Measurements from ENCODE around the gene DDB1. TPM values are rescaled to one million over a fixed set of nuclear protein-coding genes. Genes with fewer than 3 reads are reported as not detected.

DDB1 gene
- total RNA-seq, 8 experiments from 2014 or later: 144 to 240 (median 190) TPM

GRCh38 chr11:61279934-61280659 is 52.8 kb downstream of the DDB1 start:
- no peak overlapping the region for H3K4me3 ChIP-seq
- H3K27ac ChIP-seq: no peak overlapping the region
- peak in 1 of 8 experiments; percentile 52 for ATAC-seq (replicated peaks in 6 of 8)
- WGBS, 10 experiments: 60 to 94% (median 77%) methylated on average over 2 to 10 of the region's 12 CpGs; no CpG with 5 or more reads in 1 of the 10 experiments
- in situ Hi-C loops (cut with MboI; ENCODE audit: low pct_unique_long_range_greater_than_20kb in 2 of 9, low sequenced_read_pairs in 9 of 9, unreplicated experiment in 9 of 9): no loop called here
- peaks cover 0 to 9% of the 10 kb centered on the region in 2 donors for H3K4me1 ChIP-seq (replicated peaks in 1 of 2)

GRCh38 chr11:61278001-61278470 is 54.9 kb downstream of the DDB1 start:
- WGBS, 10 experiments: 36 to 73% (median 62%) methylated on average over 2 to 9 of the region's 10 CpGs
- peaks cover 0 to 9% of the 10 kb centered on the region in 2 donors for H3K4me1 ChIP-seq (replicated peaks in 1 of 2)
- H3K27ac ChIP-seq: no peak overlapping the region
- in situ Hi-C loops (cut with MboI; ENCODE audit: low pct_unique_long_range_greater_than_20kb in 2 of 9, low sequenced_read_pairs in 9 of 9, unreplicated experiment in 9 of 9): no loop called here
- ATAC-seq (replicated peaks in 6 of 8): no peak
- no peak overlapping the region for H3K4me3 ChIP-seq

DNA sequence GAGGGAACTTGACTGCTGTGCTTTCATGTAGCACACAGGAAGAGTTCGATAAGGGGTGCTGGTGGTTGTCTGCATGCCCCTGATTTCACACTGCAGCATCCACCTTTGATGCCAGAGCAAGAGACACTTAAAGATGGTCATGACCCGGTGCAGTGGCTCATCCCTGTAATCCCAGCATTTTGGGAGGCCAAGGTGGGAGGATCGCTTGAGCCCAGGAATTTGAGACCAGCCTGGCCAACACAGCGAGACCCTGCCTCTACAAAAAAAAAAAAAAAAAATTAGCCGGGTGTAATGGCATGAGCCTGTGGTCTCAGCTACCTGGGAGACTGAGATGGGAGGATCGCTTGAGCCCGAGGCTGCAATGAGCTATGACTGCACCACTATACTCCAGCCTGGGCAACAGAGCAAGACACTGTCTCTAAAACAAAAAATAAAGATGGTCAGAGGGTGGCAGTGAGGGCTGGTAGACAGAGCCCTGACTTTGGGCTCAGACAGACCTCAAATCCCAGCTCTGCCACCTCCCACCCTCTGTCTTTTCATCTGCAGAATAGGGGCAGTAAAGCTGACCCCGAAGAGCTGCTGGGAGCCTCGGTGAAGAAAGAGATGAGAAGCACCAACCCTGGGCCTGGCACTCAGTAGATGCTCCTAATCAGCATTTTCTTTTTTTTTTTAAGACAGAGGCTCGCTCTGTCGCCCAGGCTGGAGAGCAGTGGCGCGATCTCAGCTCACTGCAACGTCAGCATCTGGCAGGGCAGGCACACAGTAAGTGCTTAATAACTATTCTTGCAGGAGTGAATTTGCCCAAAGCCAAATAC is 55.5 kb downstream of the DDB1 start:
- no peak for ATAC-seq (replicated peaks in 6 of 8)
- H3K27ac ChIP-seq: no peak overlapping the region
- H3K4me1 ChIP-seq (replicated peaks in 1 of 2): peaks cover 0 to 9% of the 10 kb centered on the region in 2 donors
- no peak overlapping the region for H3K4me3 ChIP-seq
- in situ Hi-C loops (cut with MboI; ENCODE audit: low pct_unique_long_range_greater_than_20kb in 2 of 9, low sequenced_read_pairs in 9 of 9, unreplicated experiment in 9 of 9): no loop called here
- 50 to 80% (median 66%) methylated on average over 2 to 9 of the region's 14 CpGs; no CpG with 5 or more reads in 4 of the 10 experiments for WGBS, 10 experiments

- 17 to 100% (median 91%) methylated on average over 1 to 4 of the region's 4 CpGs; no CpG with 5 or more reads in 2 of the 10 experiments for WGBS, 10 experiments
- Histone ChIP-seq H3K4me1 (replicated peaks in 1 of 2) (no peaks in the 10 kb centered on the region), H3K27ac (no peak overlapping the region), H3K4me3 (no peak overlapping the region)
- no peak for ATAC-seq (replicated peaks in 6 of 8)
- in situ Hi-C loops (cut with MboI; ENCODE audit: low pct_unique_long_range_greater_than_20kb in 2 of 9, low sequenced_read_pairs in 9 of 9, unreplicated experiment in 9 of 9): no loop called here
Measured at GRCh38 chr11:61275191-61275590, 57.7 kb downstream of the DDB1 start.

DNA sequence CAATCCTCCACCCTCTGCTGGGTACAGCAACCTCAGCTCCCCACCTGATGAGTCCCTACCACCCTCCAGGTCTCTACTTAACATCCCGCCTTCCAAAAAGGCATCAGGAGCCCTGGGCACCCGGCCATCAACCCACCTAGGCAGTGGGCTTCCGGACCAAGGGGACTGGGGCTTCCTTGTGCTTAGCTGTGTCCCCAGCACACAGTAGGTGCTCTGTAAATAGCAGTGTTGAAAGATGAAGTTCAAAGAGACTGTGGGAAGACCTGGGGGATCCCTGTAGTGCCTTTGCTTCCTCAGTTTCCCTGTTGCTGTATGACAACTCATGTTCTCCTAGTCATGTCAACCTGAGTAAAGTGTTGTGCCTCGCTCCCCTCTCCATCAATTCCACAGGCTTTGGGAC is 58.8 kb downstream of the DDB1 start:
- in situ Hi-C loops (cut with MboI; ENCODE audit: low pct_unique_long_range_greater_than_20kb in 2 of 9, low sequenced_read_pairs in 9 of 9, unreplicated experiment in 9 of 9): no loop called here
- WGBS, 10 experiments: 100% methylated on average over 1 of the region's 4 CpGs; no CpG with 5 or more reads in 8 of the 10 experiments
- no peak for ATAC-seq (replicated peaks in 6 of 8)

GRCh38 chr11:61273178-61274078 is 59.5 kb downstream of the DDB1 start:
- in situ Hi-C loops (cut with MboI; ENCODE audit: low pct_unique_long_range_greater_than_20kb in 2 of 9, low sequenced_read_pairs in 9 of 9, unreplicated experiment in 9 of 9): no loop called here
- Histone ChIP-seq H3K27ac (no peak overlapping the region), H3K4me3 (no peak overlapping the region), H3K4me1 (replicated peaks in 1 of 2) (no peaks in the 10 kb centered on the region)
- WGBS, 10 experiments: 0 to 100% (median 80%) methylated on average over 1 to 3 of the region's 16 CpGs; no CpG with 5 or more reads in 5 of the 10 experiments
- ATAC-seq (replicated peaks in 6 of 8): peak in 4 of 8 experiments; percentile 20 to 90 (median 63)

More for the DNA sequence above, 58.8 kb downstream of the DDB1 start:
- Histone ChIP-seq H3K4me3 (no peak overlapping the region), H3K27ac (no peak overlapping the region), H3K4me1 (replicated peaks in 1 of 2) (no peaks in the 10 kb centered on the region)

DNA sequence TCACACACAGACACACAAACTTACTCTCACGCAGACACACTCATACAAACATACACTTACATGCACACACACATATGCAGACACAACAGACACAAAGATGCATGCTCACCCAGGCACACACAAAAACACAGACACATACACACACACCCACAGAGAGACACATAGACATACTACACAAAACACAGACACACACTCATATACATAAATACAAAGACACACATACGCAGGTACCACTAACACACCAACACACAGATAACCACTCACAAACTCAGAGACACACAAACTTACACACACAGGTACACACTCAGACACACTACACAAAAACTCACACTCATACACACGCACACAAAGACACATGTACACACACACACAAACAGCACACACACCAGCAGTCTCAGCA is 60.2 kb downstream of the DDB1 start:
- H3K27ac ChIP-seq: no peak overlapping the region
- 70 to 100% (median 92%) methylated on average over 1 to 2 of the region's 3 CpGs; no CpG with 5 or more reads in 4 of the 10 experiments for WGBS, 10 experiments
- no peaks in the 10 kb centered on the region for H3K4me1 ChIP-seq (replicated peaks in 1 of 2)
- ATAC-seq (replicated peaks in 6 of 8): no peak
- in situ Hi-C loops (cut with MboI; ENCODE audit: low pct_unique_long_range_greater_than_20kb in 2 of 9, low sequenced_read_pairs in 9 of 9, unreplicated experiment in 9 of 9): no loop called here
- no peak overlapping the region for H3K4me3 ChIP-seq

DNA sequence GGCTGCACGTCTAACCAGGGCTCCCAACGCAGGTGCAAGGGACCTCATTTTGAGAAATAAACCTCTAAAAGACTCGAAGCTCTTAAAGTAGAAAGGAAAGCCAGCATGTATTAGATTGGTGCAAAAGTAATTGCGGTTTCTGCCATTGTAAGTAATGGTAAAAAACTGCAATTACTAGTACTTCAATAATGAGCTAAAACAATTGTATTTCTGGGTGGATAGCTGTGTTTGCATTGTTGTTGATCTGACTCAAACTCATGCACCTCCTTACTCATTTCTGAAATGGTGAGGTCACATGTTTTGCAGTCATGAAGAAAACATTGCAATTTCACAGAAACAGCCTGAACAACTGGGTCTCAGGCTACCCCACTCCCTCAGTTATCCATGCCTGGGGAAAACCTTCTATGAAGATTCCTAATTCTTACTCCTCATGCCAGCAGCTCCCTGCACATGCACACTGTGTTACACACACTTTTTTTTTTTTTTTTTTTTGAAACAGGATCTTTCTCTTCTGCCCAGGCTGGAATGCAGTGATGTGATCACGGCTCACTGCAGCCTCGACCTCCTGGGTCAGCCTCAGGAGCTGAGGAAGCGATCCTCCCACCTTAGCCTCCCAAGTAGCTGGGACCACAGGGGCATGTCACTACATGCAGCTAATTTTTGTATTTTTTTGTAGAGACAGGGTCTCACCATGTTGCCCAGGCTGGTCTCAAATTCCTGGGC is 62.4 kb downstream of the DDB1 start:
- Histone ChIP-seq H3K4me1 (replicated peaks in 1 of 2) (no peaks in the 10 kb centered on the region), H3K4me3 (no peak overlapping the region), H3K27ac (no peak overlapping the region)
- ATAC-seq (replicated peaks in 6 of 8): peak in 2 of 8 experiments; percentile 9 to 30
- 38 to 93% (median 83%) methylated on average over 1 to 7 of the region's 7 CpGs; no CpG with 5 or more reads in 3 of the 10 experiments for WGBS, 10 experiments
- in situ Hi-C loops (cut with MboI; ENCODE audit: low pct_unique_long_range_greater_than_20kb in 2 of 9, low sequenced_read_pairs in 9 of 9, unreplicated experiment in 9 of 9): no loop called here

DNA sequence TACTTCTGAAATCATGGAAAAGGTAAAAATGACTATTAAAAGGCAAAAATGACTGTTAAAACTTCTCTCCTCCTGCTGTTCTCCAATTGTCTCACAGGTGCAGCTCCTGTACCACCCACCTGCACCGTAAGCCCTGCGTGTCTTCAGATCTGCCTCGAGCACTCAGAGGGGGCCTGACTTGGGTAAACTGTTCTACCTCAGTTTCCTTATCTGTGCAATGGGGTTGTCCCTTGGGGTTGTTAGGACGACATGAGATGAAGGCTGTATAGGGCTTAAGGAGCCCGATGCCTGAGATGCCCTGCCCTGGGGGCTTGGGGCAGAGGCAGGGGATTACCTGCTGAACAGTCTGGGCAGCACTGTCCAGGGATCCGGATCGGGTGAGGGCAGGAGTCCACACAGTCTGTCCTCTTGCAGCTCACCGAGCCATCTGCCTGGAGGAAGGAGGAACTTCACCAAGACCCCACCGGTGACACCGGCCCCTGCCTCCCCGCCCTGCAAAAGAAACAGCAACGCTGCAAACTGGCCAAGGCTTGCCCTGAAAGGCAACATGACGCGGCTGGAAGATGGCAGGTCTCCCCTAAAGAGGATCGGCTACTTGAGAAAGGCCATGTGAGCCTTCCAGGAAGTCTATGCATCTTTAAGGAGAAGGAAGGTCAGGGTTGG is 64.2 kb downstream of the DDB1 start:
- Histone ChIP-seq H3K4me1 (replicated peaks in 1 of 2) (no peaks in the 10 kb centered on the region), H3K4me3 (no peak overlapping the region), H3K27ac (no peak overlapping the region)
- in situ Hi-C loops (cut with MboI; ENCODE audit: low pct_unique_long_range_greater_than_20kb in 2 of 9, low sequenced_read_pairs in 9 of 9, unreplicated experiment in 9 of 9): no loop called here
- 86 to 100% (median 90%) methylated on average over 2 to 8 of the region's 15 CpGs; no CpG with 5 or more reads in 4 of the 10 experiments for WGBS, 10 experiments
- ATAC-seq (replicated peaks in 6 of 8): no peak

- ATAC-seq (replicated peaks in 6 of 8): no peak
Measured at GRCh38 chr11:61267437-61267841, 65.5 kb downstream of the DDB1 start.

GRCh38 chr11:61266602-61267001 is 66.3 kb downstream of the DDB1 start:
- H3K4me3 ChIP-seq: no peak overlapping the region
- H3K27ac ChIP-seq: no peak overlapping the region
- WGBS, 10 experiments: 25 to 100% (median 90%) methylated on average over 2 to 4 of the region's 4 CpGs; no CpG with 5 or more reads in 4 of the 10 experiments
- ATAC-seq (replicated peaks in 6 of 8): peak in 3 of 8 experiments; percentile 70 to 95 (median 85)
- in situ Hi-C loops (cut with MboI; ENCODE audit: low pct_unique_long_range_greater_than_20kb in 2 of 9, low sequenced_read_pairs in 9 of 9, unreplicated experiment in 9 of 9): no loop called here
- H3K4me1 ChIP-seq (replicated peaks in 1 of 2): no peaks in the 10 kb centered on the region

More at GRCh38 chr11:61267437-61267841, 65.5 kb downstream of the DDB1 start:
- Histone ChIP-seq H3K4me1 (replicated peaks in 1 of 2) (no peaks in the 10 kb centered on the region), H3K27ac (no peak overlapping the region), H3K4me3 (no peak overlapping the region)
- in situ Hi-C loops (cut with MboI; ENCODE audit: low pct_unique_long_range_greater_than_20kb in 2 of 9, low sequenced_read_pairs in 9 of 9, unreplicated experiment in 9 of 9): no loop called here
- 68 to 100% (median 78%) methylated on average over 1 to 4 of the region's 6 CpGs; no CpG with 5 or more reads in 7 of the 10 experiments for WGBS, 10 experiments

Data from motor neuron (in vitro differentiated cells).